ENCODE data around the gene GUCY1A2.

GUCY1A2 gene

GRCh38 chr11:106998116-106998915 lies 20.0 kb downstream of the GUCY1A2 start:
- DNase-seq: no peak

- no peak for DNase-seq
Measured at GRCh38 chr11:106997227-106997626, 21.0 kb downstream of the GUCY1A2 start.

GRCh38 chr11:106996691-106997090 lies 21.6 kb downstream of the GUCY1A2 start:
- no peak for DNase-seq

GRCh38 chr11:106990331-106990730 lies 27.9 kb downstream of the GUCY1A2 start:
- no peak for DNase-seq

- no peak for DNase-seq
Measured at GRCh38 chr11:106989078-106989455, 29.2 kb downstream of the GUCY1A2 start.

- no peak for DNase-seq
Measured at GRCh38 chr11:106988151-106989077, 29.9 kb downstream of the GUCY1A2 start.

- DNase-seq: no peak
Measured at GRCh38 chr11:106986673-106987072, 31.6 kb downstream of the GUCY1A2 start.

- no peak for DNase-seq
Measured at GRCh38 chr11:106986261-106986660, 32.0 kb downstream of the GUCY1A2 start.

GRCh38 chr11:106983991-106984390 lies 34.3 kb downstream of the GUCY1A2 start:
- no peak for DNase-seq

GRCh38 chr11:106983261-106983660 lies 35.0 kb downstream of the GUCY1A2 start:
- no peak for DNase-seq

- DNase-seq: no peak
Measured at GRCh38 chr11:106974831-106975230, 43.4 kb downstream of the GUCY1A2 start.

- DNase-seq: no peak
Measured at GRCh38 chr11:106971864-106972263, 46.4 kb downstream of the GUCY1A2 start.

GRCh38 chr11:106969644-106970355 lies 48.5 kb downstream of the GUCY1A2 start:
- no peak for DNase-seq

GRCh38 chr11:106962995-106963394 lies 55.3 kb downstream of the GUCY1A2 start:
- DNase-seq: no peak

- no peak for DNase-seq
Measured at GRCh38 chr11:106961518-106961917, 56.8 kb downstream of the GUCY1A2 start.

- DNase-seq: no peak
Measured at GRCh38 chr11:106961048-106961447, 57.2 kb downstream of the GUCY1A2 start.

GRCh38 chr11:106959800-106960199 lies 58.5 kb downstream of the GUCY1A2 start:
- no peak for DNase-seq

- no peak for DNase-seq
Measured at GRCh38 chr11:106959386-106959785, 58.9 kb downstream of the GUCY1A2 start.

GRCh38 chr11:106958517-106959248 lies 59.6 kb downstream of the GUCY1A2 start:
- DNase-seq: no peak

- DNase-seq: no peak
Measured at GRCh38 chr11:106957030-106957482, 61.2 kb downstream of the GUCY1A2 start.

GRCh38 chr11:106950067-106950491 lies 68.2 kb downstream of the GUCY1A2 start:
- no peak for DNase-seq

- no peak for DNase-seq
Measured at GRCh38 chr11:106943089-106943488, 75.2 kb downstream of the GUCY1A2 start.

Data from activated T-cell treated with anti-CD3 and anti-CD28 coated beads for 4 hours (primary cell).